GM12878 (cell line): ENCODE measurements around the gene CDY2B. TPM values are rescaled to one million over a fixed set of nuclear protein-coding genes. Genes with fewer than 3 reads are reported as not detected.
"Not testable (repeated sequence)": the region's sequence is repeated elsewhere in the genome, so short reads cannot be mapped to it uniquely, and the experiment has no call there.

Experiments used
- ATAC-seq: fragments of 200-7000 bp; cut with Tn5 transposase; 3 replicates; pipeline ENCODE4 v1.9.1; 2020; ENCODE audit warnings: mild to moderate bottlenecking, moderate library complexity
- BruUV-seq: library from RNA; stranded (reverse); fragments of 400-500 nt; replicated peaks from 2 replicates; lab custom pipeline; 2021; lab: Mats Ljungman, UMichigan
- CTCF ChIA-PET: fragments of 300-600 bp; sonication (Branson Sonifier 250); formaldehyde crosslinking; extraction: SDS; loops from one replicate; lab custom pipeline; 2021; ENCODE audit warnings: inconsistent platforms; lab: Yijun Ruan, JAX
- POLR2A ChIA-PET: fragments of 350-600 bp; formaldehyde crosslinking; extraction: SDS; loops from one replicate; lab custom pipeline; 2021; ENCODE audit warnings: inconsistent platforms; lab: Charles Lee
- RAD21 ChIA-PET: fragments of 300-600 bp; sonication (Branson Sonifier 250); formaldehyde crosslinking; loops from one replicate; lab custom pipeline; 2023; ENCODE audit warnings: antibody characterized with exemption; ENCODE audit not compliant: unreplicated experiment; lab: Charles Lee
- SMC1A ChIA-PET: fragments of 300-600 bp; sonication (Branson Sonifier 250); formaldehyde crosslinking; loops from one replicate; lab custom pipeline; 2023; ENCODE audit not compliant: unreplicated experiment, uncharacterized antibody; lab: Charles Lee
- DNase-seq: peaks from one replicate; pipeline ENCODE4 v3.0.0-alpha.2; 2011; ENCODE audit warnings: low read depth, low spot score
- FAIRE-seq: peaks from 3 replicates; lab custom pipeline; 2011; peaks lifted over from hg19 to GRCh38; lab: Jason Lieb, UNC
- H2AFZ ChIP-seq: 2 replicates; pipeline ENCODE4 v1.6.0; 2011; ENCODE audit warnings: low read depth, low read length, control low read depth; ENCODE audit not compliant: control insufficient read depth
- H3K27ac ChIP-seq: 2 replicates; pipeline ENCODE4 v1.5.1; 2011; ENCODE audit warnings: control low read depth; ENCODE audit not compliant: control insufficient read depth, insufficient read depth
- H3K27me3 ChIP-seq, 2 experiments: replicated peaks in 1 of 2; 2 replicates each; pipeline versions ENCODE4 v1.6.0 to v1.6.1; 2011; ENCODE audit warnings: low read length in 1 of 2; ENCODE audit not compliant: control insufficient read depth in 2 of 2, insufficient read depth in 2 of 2
- H3K36me3 ChIP-seq, 2 experiments: 2 replicates each; pipeline ENCODE4 v1.5.1; 2011; ENCODE audit warnings: low read length in 1 of 2; ENCODE audit not compliant: control insufficient read depth in 2 of 2, insufficient read depth in 2 of 2
- H3K4me1 ChIP-seq: 2 replicates; pipeline ENCODE4 v1.6.1; 2011; ENCODE audit warnings: mild to moderate bottlenecking, low read length, moderate library complexity, mixed read lengths; ENCODE audit not compliant: control insufficient read depth, insufficient read depth
- H3K4me2 ChIP-seq: 2 replicates; pipeline ENCODE4 v1.6.0; 2011; ENCODE audit warnings: control low read depth; ENCODE audit not compliant: control insufficient read depth, insufficient read depth
- H3K4me3 ChIP-seq: fragments of 200-600 bp; sonication (generic); 2 replicates; pipeline ENCODE4 v1.5.1; 2016
- H3K79me2 ChIP-seq: 2 replicates; pipeline ENCODE4 v1.6.0; 2011; ENCODE audit warnings: low read length; ENCODE audit not compliant: control insufficient read depth, insufficient read depth
- H3K9ac ChIP-seq: 2 replicates; pipeline ENCODE4 v1.8.0; 2011; ENCODE audit warnings: low read length, control low read depth, mixed read lengths; ENCODE audit not compliant: control insufficient read depth, insufficient read depth
- H3K9me3 ChIP-seq: replicated peaks from 3 replicates; pipeline ENCODE4 v1.5.1; 2011; ENCODE audit warnings: mild to moderate bottlenecking, low read length; ENCODE audit not compliant: control insufficient read depth, insufficient read depth
- H4K20me1 ChIP-seq: 2 replicates; pipeline ENCODE4 v1.6.0; 2011; ENCODE audit not compliant: control insufficient read depth, insufficient read depth
- WGBS: methylation state at CpG from one replicate; pipeline ENCODE4 v1.1.6; 2016; ENCODE audit warnings: low lambda C conversion rate; ENCODE audit not compliant: insufficient replicate concordance, insufficient coverage; ENCODE audit errors: missing lambda C conversion rate; 5-methylcytosine and 5-hydroxymethylcytosine counted together
- in situ Hi-C: fragments of 300-500 bp; cut with MboI; formaldehyde crosslinking; loops from 9 replicates; pipeline ENCODE4 v1.14.3; 2018; ENCODE audit warnings: mixed read lengths
- intact Hi-C: fragments of 100-400 bp; cut with micrococcal nuclease; formaldehyde crosslinking; loops from one replicate; pipeline ENCODE4 v1.14.2; 2022; ENCODE audit not compliant: unreplicated experiment
- polyA plus RNA-seq, 11 experiments: library from polyadenylated mRNA; depleted of rRNA in 4 of 11; unstranded in 6 of 11; stranded (reverse) in 5 of 11; fragments of >200 nt; fragmentation: Nextera tagmentation in 4 of 11; fragmentation: Illumina TruSeq in 1 of 11; extraction: Ambion mirVana in 4 of 11; extraction: Trizol in 1 of 11; gene quantifications; 1 replicate in 1 of 11; 2 replicates in 10 of 11; pipeline versions ENCODE4 v1.2.1 to v1.2.3, GENCODE V29; 2011 to 2016; ENCODE audit warnings: inconsistent platforms in 2 of 11, missing spikeins in 2 of 11, low read depth in 1 of 11
- total RNA-seq, 4 experiments: library from RNA; depleted of rRNA in 3 of 4; stranded (reverse); fragments of >200 nt in 3 of 4; fragmentation: Illumina TruSeq in 1 of 4; extraction: Trizol in 1 of 4; gene quantifications; 2 replicates each; pipeline versions ENCODE4 v1.2.1 to v1.2.3, GENCODE V29; 2013 to 2021

Gene CDY2B
- total and polyA plus RNA-seq, 10 of the 15 experiments (the other 5 are each of a cell fraction or from before 2014, with no cell fraction given) = not detected

GRCh38 chrY:17881697-17882096, 1.7 kb upstream of the CDY2B start:
- H3K4me1 ChIP-seq, H3K4me2 ChIP-seq, H3K36me3 ChIP-seq, H3K79me2 ChIP-seq, H3K27ac ChIP-seq, ATAC-seq, H3K27me3 ChIP-seq, BruUV-seq, H3K4me3 ChIP-seq, SMC1A ChIA-PET, H2AFZ ChIP-seq, RAD21 ChIA-PET, H3K9ac ChIP-seq, H4K20me1 ChIP-seq, DNase-seq, POLR2A ChIA-PET, FAIRE-seq, H3K9me3 ChIP-seq, CTCF ChIA-PET, intact Hi-C loops, in situ Hi-C loops: not testable (repeated sequence)
- no CpG with 5 or more reads among the region's 2 CpGs for WGBS

GRCh38 chrY:17876767-17877166, 3.3 kb downstream of the CDY2B start:
- ATAC-seq, H3K27ac ChIP-seq, FAIRE-seq, POLR2A ChIA-PET, BruUV-seq, in situ Hi-C loops, DNase-seq, H3K27me3 ChIP-seq, H4K20me1 ChIP-seq, H3K4me2 ChIP-seq, intact Hi-C loops, H2AFZ ChIP-seq, CTCF ChIA-PET, H3K36me3 ChIP-seq, H3K9ac ChIP-seq, H3K4me3 ChIP-seq, H3K79me2 ChIP-seq, H3K4me1 ChIP-seq, SMC1A ChIA-PET, RAD21 ChIA-PET, H3K9me3 ChIP-seq: not testable (repeated sequence)
- WGBS = no CpG with 5 or more reads among the region's 1 CpG

- FAIRE-seq, BruUV-seq, H3K9ac ChIP-seq, H3K27ac ChIP-seq, H4K20me1 ChIP-seq, H3K9me3 ChIP-seq, intact Hi-C loops, ATAC-seq, CTCF ChIA-PET, H3K4me3 ChIP-seq, H3K36me3 ChIP-seq, SMC1A ChIA-PET, in situ Hi-C loops, POLR2A ChIA-PET, H3K79me2 ChIP-seq, H3K4me1 ChIP-seq, RAD21 ChIA-PET, H3K27me3 ChIP-seq, H3K4me2 ChIP-seq, H2AFZ ChIP-seq, DNase-seq: not testable (repeated sequence)
- whole genome bisulfite sequencing = no CpG with 5 or more reads among the region's 3 CpGs
Observed at GRCh38 chrY:17875401-17875800, 4.6 kb downstream of the CDY2B start.

DNA sequence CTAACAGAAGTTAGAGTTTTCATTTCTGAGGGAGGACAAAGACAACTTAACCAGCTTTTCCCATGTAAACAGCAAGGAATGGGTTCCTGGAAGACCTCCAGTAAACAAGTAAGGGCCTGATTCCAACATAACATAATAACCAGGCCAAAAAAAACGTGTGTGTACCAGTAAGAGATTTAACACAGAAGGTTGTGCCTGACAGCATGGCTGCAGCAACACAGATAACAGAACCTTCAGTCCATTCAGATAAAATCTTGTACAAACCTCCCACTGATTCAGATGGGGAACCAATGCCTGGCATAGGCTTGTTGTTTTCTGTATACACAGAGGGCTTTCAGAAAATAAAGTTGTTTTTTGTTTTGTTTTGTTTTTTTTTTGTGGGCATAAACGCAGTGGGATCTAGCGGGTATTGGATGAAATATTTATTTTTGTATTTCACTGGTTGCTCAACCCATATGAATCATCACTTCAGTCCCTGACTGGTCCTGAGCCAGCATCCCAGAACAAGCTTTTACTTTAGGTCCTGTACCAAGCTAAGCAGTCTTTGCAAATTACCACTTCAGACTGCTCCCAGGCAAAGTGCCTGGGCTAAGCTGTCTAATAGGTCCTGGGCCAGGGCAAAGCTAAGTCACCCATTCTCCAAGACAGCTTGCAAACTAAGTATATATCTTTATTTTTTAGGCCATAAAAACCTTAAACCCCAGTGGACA, 8.7 kb downstream of the CDY2B start:
- H3K36me3 ChIP-seq, RAD21 ChIA-PET, H3K79me2 ChIP-seq, BruUV-seq, POLR2A ChIA-PET, CTCF ChIA-PET, H3K4me1 ChIP-seq, H3K27ac ChIP-seq, H3K4me2 ChIP-seq, in situ Hi-C loops, H3K9ac ChIP-seq, DNase-seq, H3K4me3 ChIP-seq, H3K9me3 ChIP-seq, H3K27me3 ChIP-seq, intact Hi-C loops, H2AFZ ChIP-seq, H4K20me1 ChIP-seq, ATAC-seq, FAIRE-seq, SMC1A ChIA-PET: not testable (repeated sequence)
- WGBS = no CpG with 5 or more reads among the region's 3 CpGs
